CD4-positive, alpha-beta T cell treated with Interleukin-10 for 1 hour (primary cell): ENCODE results near the gene HOXA6.
A peak's percentile ranks its signal among the peaks of the same experiment; 100 is the strongest.

Source experiments
- DNase-seq: peaks from one replicate; pipeline ENCODE4 v3.0.0-alpha.2; 2020

HOXA6 gene

DNA sequence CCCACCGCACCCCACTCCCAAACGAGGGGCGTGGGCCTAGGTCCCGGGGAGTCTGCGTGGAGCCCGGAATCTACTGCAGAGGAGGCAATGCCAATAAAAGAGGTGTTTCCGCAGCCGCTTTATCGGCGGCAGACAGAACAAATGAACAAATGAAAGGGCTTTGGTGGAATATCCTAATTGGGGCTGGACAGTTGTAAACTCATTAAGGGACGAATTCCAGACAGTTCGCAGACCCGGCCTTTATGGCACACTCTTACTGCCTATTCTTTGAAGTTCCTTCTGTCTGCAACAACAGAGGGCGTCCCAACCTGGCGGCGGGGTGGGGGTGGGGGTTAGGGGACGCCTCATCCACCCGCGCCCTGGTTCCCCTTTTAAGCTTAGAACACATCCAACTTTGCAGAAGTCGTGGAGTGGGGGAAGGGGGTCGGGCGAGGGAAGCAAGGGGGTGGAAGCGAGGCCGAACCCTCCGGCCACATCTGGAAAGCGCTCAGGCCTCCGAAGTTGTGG is 13.7 kb upstream of the HOXA6 start:
- DNase-seq = no peak

DNA sequence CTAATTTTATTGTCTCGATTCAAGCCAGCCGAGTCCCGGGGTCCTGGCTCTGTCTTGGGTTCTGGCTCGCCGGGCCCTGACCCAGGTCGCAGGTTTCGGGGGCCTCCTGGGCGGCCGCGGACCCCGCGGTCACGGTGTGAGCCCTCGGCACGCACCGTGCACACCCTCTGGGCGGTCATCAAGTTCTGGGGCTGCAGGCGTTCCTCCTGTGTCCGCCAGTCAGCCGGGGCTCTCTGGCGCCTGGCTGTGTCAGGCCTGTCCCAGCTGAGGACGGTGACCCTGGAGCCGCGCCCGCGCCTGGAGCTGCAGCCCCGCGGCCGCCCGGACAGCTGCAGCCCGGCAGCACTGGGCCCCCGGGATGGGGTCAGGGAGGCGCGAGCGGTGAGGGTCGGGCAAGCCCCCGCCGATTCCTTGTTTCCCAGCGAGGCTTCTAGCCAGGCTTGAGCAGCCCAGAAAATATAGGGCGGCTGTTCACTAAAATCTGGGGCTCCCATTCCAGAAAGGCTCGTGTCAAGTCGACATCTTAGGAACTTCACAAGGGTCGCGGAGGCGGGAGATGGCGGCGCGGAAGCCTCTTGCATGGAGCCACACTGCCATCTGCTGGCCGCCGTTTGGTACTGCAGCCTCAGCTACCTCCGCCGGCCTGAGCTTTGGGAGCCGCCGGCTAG is 13.1 kb upstream of the HOXA6 start:
- DNase-seq = peak; percentile 86

DNA sequence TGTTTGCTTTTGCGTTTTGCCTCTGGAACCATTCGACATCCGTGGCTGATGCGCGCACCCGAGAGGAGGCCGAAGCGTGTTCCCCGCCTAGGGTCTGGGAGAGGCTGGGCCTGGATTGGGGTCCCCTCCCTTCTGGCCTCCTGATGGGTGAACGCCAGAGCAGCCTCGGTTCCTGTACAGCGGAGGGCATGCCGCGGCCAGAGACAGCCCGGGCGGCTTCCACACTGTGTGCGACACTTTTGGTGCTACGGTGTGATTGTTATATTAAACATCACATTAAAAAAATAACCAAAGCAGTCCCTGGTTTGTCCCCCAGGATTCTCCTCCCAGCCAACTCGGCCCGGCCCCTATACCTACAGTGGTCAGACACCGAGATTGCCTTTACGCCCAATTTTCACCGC is 12.6 kb upstream of the HOXA6 start:
- DNase-seq = no peak

DNA sequence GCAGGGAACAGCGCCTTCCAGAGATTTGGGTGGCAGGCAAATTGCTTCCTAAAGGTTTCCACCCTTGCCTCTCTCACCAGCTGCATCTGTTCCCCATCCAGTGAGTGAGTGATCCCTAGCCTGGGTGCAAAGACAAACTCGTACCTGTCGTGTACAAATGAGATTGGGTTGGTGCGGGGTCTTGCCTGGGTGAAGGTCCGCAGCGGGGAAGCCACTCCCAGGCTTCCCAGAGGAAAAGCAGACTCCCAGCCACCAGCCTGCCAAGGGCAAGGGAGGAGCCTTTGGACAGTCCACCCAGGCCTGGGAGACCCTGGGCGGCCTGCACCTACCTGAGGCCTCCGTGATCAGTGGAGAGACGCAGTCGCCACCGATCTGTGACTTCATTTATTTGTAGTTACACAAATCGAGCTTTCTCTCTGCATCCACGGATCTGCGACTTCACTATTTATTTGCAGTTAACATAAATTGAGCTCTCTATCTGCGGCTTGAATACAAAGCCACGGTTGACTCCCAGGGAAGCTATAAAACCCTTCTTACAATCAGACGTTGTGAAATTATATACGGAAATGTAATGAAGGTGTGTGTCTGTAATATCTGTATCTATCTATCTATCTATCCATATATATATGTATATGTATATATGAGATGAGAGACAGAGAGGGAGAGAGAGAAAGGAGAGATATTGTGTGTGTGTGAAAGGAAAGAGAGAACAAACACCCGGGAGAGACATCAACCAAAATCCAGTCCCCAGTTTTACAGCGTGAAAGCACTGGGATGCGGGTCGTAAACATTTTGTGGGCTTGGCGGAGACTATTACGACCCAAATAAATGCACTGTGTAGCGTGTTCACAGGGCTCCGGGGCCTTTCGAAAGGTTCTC is 11.9 kb upstream of the HOXA6 start:
- no peak for DNase-seq

DNA sequence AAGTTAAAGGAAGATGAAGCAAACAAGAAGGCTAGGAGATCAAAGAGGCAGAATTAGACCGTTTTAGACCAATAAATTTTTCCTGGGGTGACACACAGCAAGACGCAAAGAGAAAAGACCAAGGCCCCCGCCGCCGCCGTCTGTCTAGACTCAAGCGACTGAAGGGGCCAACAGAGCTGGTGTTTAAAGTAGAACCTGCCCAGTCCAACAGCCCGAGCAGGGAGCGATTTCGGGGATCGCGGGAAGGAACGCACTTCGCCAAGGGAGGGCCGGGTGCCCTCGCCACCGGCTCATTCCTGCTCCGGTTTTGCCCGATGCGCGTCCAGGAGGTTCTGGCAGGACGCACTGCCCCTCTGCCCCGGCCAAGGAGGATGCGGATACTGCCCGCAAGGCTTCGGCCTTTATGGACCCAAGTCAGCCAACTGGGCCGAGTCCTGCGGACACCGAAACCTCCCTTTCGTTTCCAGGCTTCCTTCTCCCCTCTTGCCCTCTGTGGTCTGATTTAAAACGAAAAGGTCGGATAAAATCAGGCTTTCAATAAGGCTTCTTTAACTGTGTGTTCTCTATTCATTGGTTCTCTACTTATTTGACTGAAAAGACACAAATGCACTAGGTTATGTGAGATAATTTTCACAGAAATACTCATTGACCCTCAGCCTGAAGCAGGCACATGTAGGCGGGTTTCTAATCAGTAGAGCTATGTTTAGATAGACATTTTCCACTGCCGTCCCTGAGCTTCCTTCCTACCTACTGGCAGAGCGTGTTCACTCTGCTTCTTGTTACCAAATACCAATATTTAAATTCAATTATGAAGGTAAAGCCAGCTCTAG is 11.1 kb upstream of the HOXA6 start:
- no peak for DNase-seq

DNA sequence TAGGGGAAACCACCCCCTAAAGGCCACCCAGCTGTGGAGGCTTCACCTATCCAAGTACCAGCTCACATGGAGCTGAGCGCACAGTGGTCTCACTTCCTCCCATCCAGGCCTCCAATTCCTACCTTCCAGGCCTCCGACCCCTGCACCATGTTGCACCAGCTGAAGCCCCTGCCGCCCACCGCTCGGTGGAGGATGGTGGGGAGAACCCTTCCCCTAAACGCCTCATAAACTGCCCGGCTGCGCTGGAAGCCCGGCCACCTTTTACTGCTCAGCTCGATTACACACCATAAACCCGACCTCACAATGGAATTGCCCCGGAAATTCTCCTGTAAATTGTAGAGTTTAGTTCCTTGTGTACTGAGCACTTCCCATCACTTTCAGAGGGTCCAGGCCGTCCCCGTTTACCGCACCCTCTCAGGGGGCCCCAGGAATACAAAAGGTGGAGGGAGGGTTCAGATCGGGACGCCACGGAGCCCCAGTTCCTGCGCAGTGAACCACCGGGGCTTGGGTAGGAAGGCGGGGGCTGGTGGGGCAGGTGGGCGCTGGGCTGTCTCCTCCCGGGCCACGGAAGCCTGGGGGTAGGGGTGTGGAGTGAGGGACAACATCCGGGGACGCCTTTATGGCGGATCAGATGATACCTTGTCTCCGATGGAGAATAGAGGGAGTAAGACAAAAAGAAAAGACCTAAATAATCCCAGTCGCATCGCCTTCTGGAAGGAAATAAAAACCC is 10.3 kb upstream of the HOXA6 start:
- no peak for DNase-seq

DNA sequence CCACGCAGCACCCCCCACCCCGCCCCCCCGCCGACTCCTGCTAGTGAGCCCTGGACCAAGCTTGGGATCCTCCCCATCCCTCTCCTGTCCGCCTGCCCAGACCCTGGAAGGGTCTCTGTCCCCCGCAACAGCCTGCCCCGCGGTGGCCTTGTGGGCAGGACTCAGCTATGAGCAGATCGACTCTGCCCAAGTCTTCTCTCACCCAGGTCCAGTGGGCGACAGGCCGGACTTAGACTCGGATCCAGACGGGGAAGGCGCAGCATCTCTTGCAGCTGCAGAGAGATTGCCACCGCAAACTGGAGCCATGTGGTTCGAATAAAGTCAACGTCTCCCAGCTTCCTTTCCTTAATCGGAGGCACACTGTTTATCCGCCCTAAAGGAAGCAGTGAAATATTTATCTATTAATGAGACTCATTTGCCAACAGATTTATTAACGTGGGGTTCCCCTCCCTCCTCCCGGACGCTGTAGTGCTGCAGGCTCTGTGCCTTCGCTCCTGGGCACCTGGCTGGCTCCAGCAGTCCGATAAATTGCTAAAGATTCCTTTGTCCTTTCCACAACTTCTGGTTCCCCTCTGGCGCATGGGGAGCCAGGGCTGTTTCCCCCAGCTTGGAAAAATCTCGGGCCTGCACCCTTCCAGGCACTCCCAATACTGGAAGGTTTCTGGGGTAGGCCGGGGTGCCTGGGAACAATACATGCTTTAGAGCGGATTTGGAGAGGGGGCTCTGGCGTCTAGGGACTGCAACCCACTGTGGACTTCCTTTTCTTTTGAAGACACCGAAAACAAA is 9.5 kb upstream of the HOXA6 start:
- no peak for DNase-seq

DNA sequence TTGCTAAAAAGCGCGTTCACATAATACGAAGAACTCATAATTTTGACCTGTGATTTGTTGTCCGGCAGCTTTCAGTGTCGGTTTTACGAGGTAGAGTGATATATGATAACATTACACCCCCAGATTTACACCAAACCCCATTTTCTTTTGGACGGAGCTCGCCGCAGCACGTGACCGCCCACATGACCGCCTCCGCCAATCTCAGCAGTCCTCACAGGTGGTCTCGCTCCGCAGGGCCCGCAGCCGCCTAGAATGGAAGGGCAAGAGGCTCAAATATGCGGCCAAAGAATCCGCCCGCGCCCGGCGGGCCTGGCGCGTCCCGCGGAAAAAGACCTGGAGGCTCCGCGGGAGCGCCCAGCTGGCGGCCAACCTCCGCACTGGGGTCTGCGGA is 8.9 kb upstream of the HOXA6 start, which contains the start of gene HOXA7:
TSS of gene HOXA7 (minus strand) at position 168 of the 391 bp plus-strand sequence. CDS start at position 38, 130 bp downstream.
- DNase-seq = no peak

DNA sequence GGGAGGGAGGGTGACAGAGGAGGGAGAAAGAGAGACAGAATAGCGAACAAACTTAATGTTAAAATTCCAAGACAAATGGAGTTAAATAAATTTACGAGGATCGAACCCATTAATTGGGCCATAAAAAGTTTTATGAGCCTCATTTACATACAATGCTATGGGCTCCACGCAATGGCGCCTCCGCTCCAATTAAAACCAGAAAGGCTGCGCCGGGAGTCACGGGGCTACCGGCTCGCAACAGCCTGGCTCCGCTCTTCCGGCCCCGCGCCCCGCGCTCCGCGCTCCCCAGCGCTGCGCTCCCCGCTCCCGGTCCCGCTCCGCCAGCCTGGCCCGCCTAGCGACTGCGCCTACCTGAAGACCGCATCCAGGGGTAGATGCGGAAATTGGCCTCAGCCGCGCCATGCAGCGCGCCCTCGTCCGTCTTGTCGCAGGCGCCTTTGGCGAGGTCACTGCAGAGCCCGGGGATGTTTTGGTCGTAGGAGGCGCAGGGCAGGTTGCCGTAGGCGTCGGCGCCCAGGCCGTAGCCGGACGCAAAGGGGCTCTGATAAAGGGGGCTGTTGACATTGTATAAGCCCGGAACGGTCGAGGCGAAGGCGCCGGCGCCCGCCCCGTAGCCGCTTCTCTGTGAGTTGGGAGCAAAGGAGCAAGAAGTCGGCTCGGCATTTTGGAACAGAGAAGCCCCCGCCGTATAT is 8.4 kb upstream of the HOXA6 start:
- DNase-seq = no peak

DNA sequence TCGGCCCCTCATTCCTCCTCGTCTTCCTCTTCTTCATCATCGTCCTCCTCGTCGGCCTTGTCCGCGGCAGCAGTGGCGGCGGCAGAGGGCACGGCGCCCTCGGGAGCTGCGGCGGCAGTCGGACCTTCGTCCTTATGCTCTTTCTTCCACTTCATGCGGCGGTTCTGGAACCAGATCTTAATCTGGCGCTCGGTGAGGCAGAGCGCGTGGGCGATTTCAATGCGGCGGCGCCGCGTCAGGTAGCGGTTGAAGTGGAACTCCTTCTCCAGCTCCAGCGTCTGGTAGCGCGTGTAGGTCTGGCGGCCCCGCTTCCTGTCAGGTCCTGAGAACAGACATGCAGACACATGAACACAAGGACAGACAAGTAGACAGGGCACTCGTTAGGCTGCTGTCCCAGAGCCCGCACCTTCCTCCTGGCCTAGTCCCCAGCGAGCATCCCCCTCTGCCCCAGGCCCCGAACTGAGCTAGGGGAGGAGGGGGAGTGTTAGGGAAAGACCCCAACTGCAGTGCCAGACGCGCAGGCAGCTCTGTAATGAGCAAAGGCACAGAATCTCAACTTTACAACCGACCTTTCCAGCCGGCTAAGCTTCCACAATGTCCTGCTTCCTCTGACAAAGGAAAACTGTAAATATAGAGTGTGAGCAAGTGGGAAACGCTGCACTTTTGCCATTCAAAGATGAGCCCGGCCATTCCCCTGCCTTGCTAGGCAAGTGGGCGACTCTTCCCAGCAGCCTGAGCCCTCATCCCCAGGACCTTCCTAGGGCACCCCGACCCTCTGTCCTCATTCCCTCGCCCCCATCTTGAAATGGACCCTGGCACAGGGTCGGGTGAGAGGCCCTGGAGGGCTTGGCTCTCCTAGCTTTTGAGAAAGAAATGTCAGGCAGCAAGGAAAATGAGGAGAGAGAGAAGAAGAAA is 7.6 kb upstream of the HOXA6 start:
- no peak for DNase-seq

DNA sequence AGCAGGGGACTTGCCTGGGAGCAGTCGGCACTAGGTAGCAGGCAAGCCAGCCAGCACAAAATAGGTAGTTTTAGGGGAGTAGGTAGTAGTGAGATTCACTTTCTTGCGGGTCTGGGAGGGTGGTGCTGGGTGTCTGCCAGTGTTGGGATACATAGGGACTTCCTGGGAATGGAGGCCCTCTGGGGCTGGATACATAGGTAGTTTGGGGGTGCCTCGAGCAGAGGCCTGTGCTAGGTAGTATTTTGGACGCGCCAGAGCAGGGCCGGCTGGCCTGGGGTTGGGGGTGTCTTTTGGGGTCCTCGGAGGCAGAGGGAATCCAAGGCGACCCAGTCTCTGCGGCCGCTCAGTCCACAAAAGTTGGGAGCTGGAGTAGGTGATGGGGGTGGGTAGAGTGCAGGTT is 6.8 kb upstream of the HOXA6 start:
- DNase-seq = no peak

DNA sequence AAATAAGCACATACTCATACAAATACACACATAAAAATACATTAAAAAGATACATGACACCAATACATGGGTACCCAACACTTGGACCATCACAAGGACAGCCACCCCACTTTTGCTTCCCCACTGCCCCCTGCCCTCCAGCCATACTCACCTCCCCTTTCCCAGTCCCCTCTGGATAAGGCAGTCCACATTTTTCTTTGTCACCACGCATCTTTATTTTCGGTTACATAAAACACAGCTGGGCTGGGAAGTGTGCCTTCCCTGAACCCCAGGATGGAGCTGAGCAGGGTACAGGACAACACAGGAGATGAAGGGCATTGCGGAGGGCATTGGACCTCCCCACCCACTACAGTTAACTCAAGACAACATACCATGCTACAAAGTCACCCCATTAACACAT is 6.0 kb upstream of the HOXA6 start:
- no peak for DNase-seq

DNA sequence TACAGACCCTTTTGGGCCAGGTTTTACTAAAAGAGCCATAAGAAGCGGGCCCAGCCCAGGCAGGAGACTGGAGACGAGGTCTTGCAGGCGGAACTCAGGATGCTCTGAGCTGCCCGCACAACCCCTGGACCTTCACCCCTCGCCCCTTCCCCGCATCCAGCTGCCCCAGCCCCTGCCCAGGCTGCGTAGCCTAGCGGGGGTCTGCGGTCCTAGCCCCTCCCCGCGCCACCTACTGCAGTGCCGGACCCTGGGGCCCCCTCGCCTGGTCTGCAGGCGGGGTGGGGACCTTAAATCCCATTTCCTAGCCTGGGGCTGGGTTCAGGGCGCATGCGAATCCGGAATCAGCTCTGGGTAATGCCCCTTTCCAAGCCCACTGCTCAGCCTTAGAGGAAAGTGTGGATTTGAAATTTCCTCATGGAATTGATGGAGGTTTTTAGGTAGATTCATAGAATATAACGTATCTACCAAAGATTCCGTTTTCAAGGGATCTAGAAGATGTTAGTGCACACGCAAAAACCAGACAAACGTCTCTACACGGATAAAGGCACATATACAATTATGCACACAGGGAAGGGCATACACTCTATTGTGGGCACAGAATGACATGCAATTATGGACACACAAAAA is 5.4 kb upstream of the HOXA6 start:
- DNase-seq = no peak

DNA sequence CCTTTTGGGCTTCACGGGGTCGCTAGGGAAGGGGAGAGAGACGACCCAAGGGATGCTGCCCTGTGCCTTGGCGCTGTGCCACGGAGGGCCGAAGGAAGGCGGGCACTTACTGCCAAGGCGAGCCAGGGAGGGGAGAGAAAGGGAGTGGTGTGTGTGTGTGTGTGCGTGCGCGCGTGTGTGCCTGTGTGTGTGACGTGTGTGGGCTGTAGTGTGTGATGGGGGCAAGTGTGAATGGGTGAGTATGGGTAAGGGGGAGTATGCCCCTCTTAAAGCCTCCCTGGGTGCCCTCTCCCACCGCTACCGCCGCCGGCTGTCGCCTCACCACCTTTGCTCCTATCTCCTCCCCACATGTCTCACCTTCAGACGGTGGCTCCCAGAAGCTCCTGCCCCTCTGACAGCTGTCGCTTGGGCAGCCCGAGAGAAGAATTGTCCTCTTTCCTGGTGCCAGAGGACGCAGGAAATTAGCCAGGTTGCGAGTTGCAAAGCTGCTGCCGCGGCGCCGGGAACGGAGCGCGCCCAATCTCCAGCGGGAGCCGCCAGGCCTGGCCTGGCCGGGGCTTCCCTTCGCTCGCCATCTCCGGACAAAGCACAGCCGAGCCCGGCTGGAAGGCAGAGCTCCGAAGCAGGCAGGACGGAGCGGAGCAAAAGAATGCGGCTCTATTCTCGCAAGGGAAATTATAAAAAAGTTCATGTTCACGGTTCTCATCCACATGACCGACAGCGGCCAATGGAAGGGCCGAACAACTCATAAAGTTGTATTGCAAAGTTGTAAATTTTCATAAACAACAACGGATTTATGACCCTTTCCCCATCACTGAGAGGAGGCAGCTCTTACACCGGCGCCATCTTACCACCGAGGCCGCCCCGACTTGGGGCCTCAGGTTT is 4.6 kb upstream of the HOXA6 start, which contains the start of gene HOXA3:
TSS of gene HOXA3 (minus strand) at position 653 of the 885 bp plus-strand sequence. CDS start 41,943 bp downstream, outside the sequence.
- no peak for DNase-seq

DNA sequence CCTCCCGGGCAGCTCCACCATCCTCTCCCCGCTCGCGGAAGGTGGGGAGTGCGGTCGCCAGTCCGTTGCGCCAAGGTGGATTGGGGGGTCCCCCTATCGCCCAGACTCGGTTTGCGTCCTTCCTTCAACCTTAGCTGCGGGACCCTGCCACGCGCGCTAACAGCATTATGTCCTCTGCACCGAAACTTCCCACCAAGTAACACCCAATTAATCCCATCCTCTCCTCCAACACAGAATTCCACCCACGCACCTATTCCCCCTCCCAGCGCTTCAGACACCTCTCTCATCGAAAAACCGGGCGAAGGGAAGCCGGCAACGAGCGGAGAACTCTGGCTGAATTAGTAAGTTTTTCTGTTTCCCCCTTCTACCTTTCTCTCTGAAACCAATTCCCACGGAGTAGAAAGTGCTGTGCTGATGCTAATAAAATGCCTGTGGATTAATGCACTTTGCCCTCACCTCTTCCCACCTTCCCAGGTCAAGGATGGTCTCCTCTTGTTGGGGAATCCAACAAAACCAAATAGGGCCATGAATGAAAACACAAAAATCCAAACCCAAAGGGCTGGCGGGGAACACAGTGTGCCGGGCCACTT is 3.9 kb upstream of the HOXA6 start:
- no peak for DNase-seq

DNA sequence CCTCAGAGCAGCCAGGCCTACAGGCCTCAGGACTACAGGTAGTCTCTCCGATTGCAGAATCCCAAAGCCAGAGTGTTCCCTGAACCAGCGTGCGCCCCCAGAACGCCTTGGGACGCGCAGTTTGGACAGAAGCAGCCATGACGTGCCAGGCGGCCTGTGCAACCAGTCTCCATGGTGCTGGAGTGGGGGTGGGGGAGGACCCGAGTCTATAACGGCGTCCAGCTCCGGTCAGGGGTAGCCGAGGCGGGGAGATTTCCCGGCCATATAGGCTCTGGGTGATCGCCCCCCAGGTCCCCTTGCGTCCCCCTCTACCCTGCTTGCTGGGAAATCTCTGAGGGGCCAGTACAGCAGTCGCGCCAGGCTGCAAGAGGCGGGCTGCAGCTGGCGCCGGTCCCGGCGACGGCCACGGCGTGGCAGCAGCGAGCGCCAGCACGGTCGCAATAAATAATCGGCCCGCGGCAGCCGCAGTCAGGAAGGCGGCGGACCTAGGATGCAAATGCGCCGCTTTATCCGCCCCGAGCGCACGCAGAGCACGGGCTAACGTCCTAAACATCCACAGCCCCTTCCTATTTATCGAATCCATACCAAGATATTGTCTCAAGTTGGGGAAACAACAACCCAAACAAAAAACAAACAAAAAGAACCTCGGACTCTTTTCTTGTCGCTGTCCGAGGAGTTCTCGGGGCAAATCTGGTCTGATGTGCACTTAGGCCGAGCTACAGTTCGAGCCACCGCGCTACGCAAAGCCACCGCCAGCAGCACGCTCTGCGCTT is 3.2 kb upstream of the HOXA6 start:
- peak; percentile 66 for DNase-seq
